Activated naive CD4-positive, alpha-beta T cell treated with anti-CD3 and anti-CD28 coated beads, Interleukin-2, amount 10 ng/mL, durations not matched to agents 7 days and 5 days (primary cell): ENCODE data around the gene AGT.

ENCODE experiments used
- CTCF ChIA-PET: fragments of 350-600 bp; sonication (Branson Sonifier 250); formaldehyde crosslinking; loops from one replicate; lab custom pipeline; 2021; ENCODE audit warnings: antibody characterized with exemption; lab: Charles Lee
- DNase-seq: peaks from one replicate; pipeline ENCODE4 v3.0.0-alpha.2; 2020
- H3K27ac Mint-ChIP-seq: one replicate; pipeline ENCODE4 v1.8.0; 2021; ENCODE audit warnings: mild to moderate bottlenecking, moderate library complexity, mixed read lengths
- H3K27me3 Mint-ChIP-seq: one replicate; pipeline ENCODE4 v1.8.0; 2021; ENCODE audit warnings: mild to moderate bottlenecking, mixed read lengths
- H3K36me3 Mint-ChIP-seq: one replicate; pipeline ENCODE4 v1.8.0; 2021; ENCODE audit warnings: mixed read lengths
- H3K4me1 Mint-ChIP-seq: one replicate; pipeline ENCODE4 v1.8.0; 2021; ENCODE audit warnings: mixed read lengths
- H3K4me3 Mint-ChIP-seq: one replicate; pipeline ENCODE4 v1.8.0; 2021; ENCODE audit warnings: mild to moderate bottlenecking, moderate library complexity, mixed read lengths
- H3K9me3 Mint-ChIP-seq: one replicate; pipeline ENCODE4 v1.8.0; 2021; ENCODE audit warnings: mixed read lengths

AGT gene

DNA sequence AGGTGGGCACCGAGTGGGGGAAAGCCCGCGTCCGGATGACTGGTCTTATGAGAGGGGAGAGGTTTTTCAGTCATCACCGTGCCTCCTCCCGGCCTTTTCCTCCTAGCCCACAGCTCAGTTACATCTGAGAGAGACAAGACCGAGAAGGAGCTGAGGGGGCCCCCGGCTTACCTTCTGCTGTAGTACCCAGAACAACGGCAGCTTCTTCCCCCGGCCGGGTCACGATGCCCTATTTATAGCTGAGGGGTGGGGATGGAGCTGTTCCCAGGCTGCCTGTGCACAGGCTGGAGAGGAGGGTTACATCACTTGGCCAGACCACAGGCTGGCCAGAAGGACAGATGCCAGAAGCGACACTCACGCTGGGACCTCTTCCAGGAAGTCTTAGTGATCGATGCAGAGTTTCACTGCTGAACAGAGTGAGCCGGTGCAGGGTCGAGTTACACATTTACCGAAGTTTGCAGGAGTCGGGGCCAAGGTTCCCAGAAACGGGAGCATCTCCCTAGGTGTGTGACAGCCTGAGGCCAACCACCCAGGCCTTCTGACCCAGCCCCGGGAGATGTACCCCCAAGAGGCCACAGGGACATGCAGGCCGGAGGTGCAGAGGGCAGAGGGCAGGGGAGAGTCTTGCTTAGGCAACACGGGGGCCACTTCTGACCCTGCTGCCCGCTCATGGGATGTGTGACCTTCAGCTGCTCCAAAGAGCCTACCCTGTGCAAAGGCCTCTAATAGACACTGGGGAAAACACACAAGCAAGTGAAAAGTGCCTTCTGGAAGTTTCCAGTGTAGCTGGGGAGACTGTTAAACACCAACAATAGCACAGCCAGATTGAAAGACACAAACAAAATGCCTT lies at the start of gene AGT:
AGT (minus strand) TSS at position 208 of the 850 bp plus-strand sequence. CDS start 3,299 bp downstream, outside the sequence.
- no peaks in the 10 kb centered on the region for H3K4me1 Mint-ChIP-seq
- no peak for DNase-seq
- no peak within 1 kb of the TSS for H3K27ac Mint-ChIP-seq
- H3K4me3 Mint-ChIP-seq: no peak within 1 kb of the TSS
- H3K9me3 Mint-ChIP-seq: peaks cover 4% of the 10 kb centered on the region
- H3K27me3 Mint-ChIP-seq: peaks cover 16% of the 10 kb centered on the region
- CTCF ChIA-PET: no interaction called here
- no peaks in the 10 kb centered on the region for H3K36me3 Mint-ChIP-seq

DNA sequence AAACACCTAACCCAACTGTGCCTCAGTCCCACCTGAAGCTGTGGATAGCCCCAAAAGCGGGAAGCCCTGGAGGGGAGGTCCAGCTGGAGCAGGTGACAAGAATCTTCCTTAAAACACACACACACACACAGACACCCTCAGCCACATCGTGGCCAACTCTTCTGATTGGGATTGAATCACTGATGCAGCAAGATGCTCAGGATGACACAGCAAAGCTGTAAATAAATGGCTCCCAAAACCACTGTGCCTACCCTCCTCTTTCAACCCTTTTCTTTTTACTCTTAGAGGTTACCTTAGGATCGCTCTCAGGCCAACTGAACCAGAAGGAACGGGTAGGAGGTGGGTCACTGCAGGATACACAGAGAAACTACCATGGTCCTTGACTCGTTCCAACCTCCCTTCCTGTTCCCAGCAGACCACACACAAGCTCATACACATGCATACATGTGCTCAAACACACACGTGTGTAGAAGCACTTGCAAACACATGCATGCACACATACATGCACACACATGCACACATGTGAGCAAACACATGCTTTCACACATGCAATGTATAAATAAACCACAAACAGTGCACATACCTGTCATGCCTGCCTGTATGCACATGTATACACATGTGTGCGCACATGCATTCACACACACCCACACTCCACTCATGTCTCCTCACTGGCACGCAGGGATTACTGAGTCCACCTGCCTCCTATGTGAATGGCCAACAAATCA lies 47.7 kb upstream of the AGT start:
- no peak overlapping the region for H3K4me3 Mint-ChIP-seq
- CTCF ChIA-PET: no interaction called here
- no peaks in the 10 kb centered on the region for H3K9me3 Mint-ChIP-seq
- peaks cover 3% of the 10 kb centered on the region for H3K27me3 Mint-ChIP-seq
- H3K36me3 Mint-ChIP-seq: no peaks in the 10 kb centered on the region
- H3K27ac Mint-ChIP-seq: peak overlapping the region; percentile 19
- DNase-seq: no peak
- no peaks in the 10 kb centered on the region for H3K4me1 Mint-ChIP-seq

DNA sequence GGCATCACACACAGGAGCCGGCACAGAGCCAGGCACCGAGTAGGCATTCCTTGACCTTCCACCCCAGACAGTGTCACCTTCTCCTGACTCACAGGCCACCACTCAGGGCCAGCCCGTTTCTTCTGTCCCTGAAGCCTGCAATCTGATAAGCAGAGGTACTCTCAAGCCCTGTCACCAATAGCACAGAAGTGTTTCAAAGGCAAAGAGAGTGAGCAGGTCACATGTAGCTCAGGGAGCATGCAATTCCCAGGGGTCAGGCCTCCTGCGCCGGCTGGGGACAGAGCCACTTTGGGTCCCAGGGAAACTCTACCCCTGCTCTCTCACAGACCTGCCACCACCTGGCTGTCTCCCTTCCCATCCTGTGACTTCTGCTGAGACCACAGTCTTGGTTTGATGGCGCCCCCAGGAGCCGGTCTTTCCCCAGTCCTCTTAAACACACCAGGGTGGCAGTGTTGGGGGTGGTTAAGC lies 46.5 kb upstream of the AGT start:
- peaks cover 3% of the 10 kb centered on the region for H3K27me3 Mint-ChIP-seq
- no peak overlapping the region for H3K4me3 Mint-ChIP-seq
- no peak overlapping the region for H3K27ac Mint-ChIP-seq
- no peaks in the 10 kb centered on the region for H3K4me1 Mint-ChIP-seq
- no peaks in the 10 kb centered on the region for H3K36me3 Mint-ChIP-seq
- no peaks in the 10 kb centered on the region for H3K9me3 Mint-ChIP-seq
- CTCF ChIA-PET: no interaction called here
- no peak for DNase-seq

DNA sequence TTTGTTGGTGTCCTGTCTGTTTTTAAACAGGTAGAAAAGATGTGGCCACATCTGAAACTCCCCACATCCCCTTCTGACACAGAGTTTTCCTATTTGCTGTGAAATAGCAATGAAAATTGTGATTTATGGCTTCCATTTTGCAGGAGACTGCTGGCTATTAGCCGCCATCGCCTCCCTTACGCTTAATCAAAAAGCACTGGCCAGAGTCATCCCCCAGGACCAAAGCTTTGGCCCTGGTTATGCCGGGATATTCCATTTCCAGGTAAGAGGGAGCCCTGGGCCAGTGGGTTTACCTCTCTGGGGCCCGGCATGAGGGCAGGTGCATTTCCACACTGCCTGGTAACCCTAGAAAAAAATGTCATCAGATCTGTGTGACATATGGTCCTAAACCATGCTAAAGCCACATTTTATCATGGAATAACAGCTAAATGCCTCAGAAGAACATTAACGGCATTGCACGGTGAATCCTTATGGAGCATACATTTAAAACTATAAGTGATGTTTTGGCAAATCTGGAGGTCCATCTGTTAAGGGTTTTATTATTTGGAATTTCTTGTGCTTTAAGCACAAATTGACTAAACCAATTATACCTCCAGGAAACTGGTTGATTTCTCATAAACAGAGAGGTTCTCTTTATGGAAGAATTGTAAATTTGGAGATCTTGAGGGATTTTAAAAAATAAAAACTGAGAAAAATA lies 45.6 kb upstream of the AGT start:
- Mint-ChIP-seq H3K4me3 (no peak overlapping the region), H3K4me1 (no peaks in the 10 kb centered on the region), H3K27me3 (peaks cover 3% of the 10 kb centered on the region), H3K9me3 (no peaks in the 10 kb centered on the region), H3K27ac (no peak overlapping the region), H3K36me3 (no peaks in the 10 kb centered on the region)
- CTCF ChIA-PET: no interaction called here
- no peak for DNase-seq

DNA sequence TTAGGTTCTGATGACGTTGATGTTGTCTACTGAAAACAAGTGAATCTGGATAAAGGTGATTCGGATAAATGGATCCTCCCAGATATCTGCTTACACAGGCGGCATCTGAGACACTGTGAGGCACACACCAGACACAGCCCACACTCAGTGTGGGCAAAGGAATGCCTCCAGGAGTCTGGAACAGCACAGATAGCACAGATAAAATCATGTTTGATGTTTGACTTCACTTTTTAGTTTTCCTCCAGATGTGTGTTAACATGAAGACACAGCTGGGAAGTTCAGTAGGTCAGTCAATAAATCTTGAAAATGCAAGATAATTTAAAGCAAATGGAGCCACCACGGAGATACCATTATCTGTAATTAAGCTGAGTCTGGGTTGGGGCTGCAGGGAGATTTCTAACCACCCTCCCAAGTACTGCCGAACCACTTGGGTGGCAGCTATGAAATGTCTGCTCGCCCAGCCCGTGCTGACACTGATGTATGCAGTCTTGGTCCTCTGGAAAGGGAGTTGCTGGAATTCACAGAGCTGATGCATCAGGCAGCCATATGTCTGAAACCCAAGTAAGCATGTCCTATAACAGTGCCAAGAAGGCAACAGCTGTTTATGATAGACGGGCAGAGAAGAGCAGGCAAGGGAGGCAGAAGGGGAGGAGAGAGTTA lies 44.9 kb upstream of the AGT start:
- no peaks in the 10 kb centered on the region for H3K4me1 Mint-ChIP-seq
- H3K27me3 Mint-ChIP-seq: peaks cover 3% of the 10 kb centered on the region
- CTCF ChIA-PET: no interaction called here
- no peaks in the 10 kb centered on the region for H3K9me3 Mint-ChIP-seq
- H3K36me3 Mint-ChIP-seq: no peaks in the 10 kb centered on the region
- no peak overlapping the region for H3K27ac Mint-ChIP-seq
- DNase-seq: no peak
- no peak overlapping the region for H3K4me3 Mint-ChIP-seq

DNA sequence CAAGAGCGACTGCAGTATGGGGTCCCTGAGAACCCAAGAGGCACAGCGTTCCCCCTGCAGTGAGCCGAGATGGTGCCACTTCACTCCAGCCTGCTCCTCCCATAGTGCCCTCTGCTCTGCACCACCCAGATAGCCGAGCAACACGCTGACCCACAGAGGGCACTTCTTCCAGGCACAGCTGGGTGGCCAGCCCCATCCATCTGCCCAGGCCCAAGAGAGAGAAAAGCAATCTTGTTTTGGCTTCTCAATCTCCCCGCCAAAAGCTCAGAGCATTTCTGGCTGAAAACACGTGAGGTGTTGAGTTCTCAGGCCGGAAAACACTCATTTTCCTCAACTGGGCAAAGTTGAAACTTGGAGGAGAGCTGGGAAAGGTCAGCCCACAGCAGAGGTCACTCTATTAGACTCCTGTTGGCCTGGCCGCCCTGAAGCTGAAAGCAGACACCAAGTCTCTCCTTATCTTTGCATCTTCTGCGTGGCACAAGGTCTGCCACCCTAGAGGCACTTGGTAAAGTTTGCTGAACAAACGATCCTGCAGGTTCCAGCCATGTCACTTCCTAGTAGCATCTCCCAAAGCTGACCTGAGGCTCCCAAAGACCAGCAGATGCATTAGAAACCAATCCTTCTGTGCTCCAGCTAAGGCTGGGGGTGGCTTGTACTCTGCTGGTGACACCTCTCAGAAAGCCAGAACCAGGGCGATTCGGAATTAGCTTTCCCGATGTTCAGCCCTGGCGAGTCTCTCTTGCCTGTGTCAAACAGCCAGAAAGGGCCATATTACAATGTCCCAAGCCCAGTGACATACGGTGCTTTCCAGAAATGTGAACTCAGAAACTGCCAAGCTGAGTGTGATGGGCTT lies 44.2 kb upstream of the AGT start:
- DNase-seq: no peak
- H3K27me3 Mint-ChIP-seq: peaks cover 3% of the 10 kb centered on the region
- H3K4me3 Mint-ChIP-seq: no peak overlapping the region
- H3K9me3 Mint-ChIP-seq: no peaks in the 10 kb centered on the region
- no peak overlapping the region for H3K27ac Mint-ChIP-seq
- CTCF ChIA-PET: no interaction called here
- no peaks in the 10 kb centered on the region for H3K4me1 Mint-ChIP-seq
- H3K36me3 Mint-ChIP-seq: no peaks in the 10 kb centered on the region

DNA sequence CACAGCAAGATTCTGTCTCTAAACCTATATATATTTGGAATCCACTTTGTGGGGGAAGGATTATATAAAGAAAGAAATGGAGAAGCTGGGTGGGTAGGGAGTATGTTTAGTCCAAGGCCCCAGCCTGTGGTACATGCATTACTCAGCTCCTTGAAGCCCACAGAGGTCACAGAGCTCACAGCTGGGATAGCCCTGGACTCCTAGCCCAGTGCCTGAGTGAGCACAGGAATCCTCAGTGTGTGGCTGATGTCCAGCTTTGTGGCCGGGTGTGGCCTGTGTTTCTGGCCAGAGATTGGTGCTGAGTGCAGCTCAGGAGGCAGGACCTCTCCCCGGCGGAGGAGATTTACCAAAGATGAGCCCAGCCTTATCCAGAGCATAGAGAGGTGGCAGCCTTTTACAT lies 40.9 kb upstream of the AGT start:
- no peaks in the 10 kb centered on the region for H3K36me3 Mint-ChIP-seq
- H3K4me1 Mint-ChIP-seq: no peaks in the 10 kb centered on the region
- H3K27me3 Mint-ChIP-seq: peaks cover 3% of the 10 kb centered on the region
- DNase-seq: no peak
- H3K9me3 Mint-ChIP-seq: no peaks in the 10 kb centered on the region
- H3K4me3 Mint-ChIP-seq: no peak overlapping the region
- CTCF ChIA-PET: no interaction called here
- no peak overlapping the region for H3K27ac Mint-ChIP-seq

DNA sequence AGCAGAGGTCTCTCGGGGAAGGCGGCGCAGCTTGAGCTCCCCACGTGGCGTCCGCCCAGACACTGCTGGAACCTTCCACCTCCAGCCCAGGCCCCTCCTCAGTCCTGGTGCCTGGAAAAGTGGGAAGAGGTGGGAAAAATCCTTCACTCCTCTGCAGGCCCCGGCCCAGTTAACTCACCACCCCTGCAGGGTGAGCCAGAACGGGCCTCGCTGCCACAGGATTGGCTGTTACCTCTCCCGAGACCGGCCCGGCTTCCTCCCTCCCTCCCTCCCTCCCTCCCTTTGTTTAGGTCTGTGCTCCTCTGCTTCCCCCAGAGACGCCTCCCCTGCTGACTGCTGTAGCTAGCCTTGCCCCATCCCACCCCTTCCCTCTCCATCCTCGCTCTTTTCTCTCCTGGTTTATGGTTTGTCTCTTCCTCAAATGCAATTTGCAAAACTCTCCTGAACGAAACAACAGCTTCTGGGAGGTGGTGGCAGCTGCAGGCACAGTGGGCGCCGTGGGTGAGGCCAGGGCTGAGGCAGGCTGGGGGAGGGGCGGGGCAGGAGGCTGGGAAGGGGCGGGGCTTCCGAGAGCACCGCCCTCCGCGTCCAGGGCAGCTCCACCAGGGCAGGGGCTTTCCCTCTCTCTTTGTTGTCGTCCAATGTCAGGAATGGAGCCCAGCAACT lies 39.8 kb upstream of the AGT start:
- Mint-ChIP-seq H3K9me3 (no peaks in the 10 kb centered on the region), H3K27ac (no peak overlapping the region), H3K27me3 (peaks cover 3% of the 10 kb centered on the region), H3K4me3 (no peak overlapping the region), H3K36me3 (no peaks in the 10 kb centered on the region), H3K4me1 (no peaks in the 10 kb centered on the region)
- no peak for DNase-seq
- CTCF ChIA-PET: no interaction called here

DNA sequence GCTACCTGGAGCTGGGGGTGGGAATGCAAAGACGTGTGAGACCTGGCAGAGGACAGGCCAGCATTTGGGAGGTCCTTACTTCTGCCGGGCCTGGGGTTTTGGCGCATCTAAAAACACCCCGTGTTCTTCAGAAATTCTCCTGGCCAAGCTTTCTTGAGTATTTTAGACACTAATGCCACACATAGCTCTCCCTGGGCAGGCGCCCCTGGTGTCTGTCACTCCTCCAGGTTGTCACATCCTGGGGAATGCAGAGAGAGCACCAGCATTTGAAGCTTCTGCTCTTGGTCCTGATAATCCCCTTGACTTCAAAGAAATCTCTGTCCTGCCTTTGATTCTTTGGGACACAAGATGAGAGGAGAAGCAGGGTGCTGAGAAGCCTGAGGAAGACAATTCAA lies 39.3 kb upstream of the AGT start:
- no peaks in the 10 kb centered on the region for H3K36me3 Mint-ChIP-seq
- H3K27ac Mint-ChIP-seq: no peak overlapping the region
- H3K4me3 Mint-ChIP-seq: no peak overlapping the region

DNA sequence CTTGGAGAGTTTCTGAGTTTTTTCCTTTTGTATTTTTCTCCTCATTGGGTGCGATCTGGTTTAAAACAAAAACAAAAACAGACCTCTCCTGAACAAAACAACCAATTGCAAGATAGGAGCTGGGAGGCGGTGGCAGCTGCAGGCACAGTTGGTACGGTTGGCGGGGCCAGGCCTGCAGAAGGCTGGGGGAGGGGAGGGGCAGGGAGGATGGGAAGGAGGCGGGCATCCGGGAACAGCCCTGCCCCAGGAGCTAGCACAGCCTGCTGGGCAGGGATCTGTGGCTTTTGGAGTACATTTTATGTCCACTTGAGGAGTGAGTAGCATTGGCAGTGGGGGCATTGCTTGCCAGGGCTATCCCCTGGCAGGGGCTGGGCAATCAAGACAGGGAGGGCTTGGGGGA lies 38.5 kb upstream of the AGT start:
- CTCF ChIA-PET: no interaction called here

More for the DNA sequence above, 39.3 kb upstream of the AGT start:
- H3K4me1 Mint-ChIP-seq: no peaks in the 10 kb centered on the region
- H3K9me3 Mint-ChIP-seq: no peaks in the 10 kb centered on the region
- CTCF ChIA-PET: no interaction called here
- H3K27me3 Mint-ChIP-seq: peaks cover 3% of the 10 kb centered on the region
- DNase-seq: no peak

DNA sequence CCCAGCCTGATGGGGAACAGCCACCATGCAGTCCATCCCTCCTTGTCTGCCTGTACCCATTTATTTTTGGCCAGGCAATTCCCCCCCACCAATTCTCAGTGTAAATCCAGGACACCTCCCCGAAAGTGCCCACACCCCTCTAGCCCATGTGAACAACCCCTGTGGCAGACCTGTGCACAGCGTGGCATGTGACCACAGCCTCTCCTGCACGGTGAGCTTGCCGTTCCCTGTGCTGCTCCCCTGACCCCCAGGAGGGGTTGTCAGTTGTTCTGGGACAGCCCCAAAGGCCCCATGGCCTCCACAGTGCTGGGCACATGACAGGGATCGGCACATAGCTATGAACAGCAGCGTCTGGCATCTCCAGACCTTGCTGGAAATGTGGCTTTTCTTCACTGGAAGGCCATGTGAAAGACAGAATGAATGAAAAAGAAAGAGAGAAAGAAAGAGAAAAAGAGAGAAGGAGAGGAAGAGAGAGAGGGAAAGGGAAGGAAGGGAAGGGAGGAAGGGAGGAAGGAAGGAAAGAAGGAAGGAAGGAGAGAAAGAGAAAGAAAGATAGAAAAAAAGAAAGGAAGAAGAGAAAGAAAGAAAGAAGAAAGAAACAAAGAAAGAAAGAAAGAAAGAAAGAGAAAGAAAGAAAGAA lies 37.2 kb upstream of the AGT start:
- no peak for DNase-seq
- Mint-ChIP-seq H3K9me3 (no peaks in the 10 kb centered on the region), H3K4me3 (no peak overlapping the region), H3K36me3 (no peaks in the 10 kb centered on the region), H3K4me1 (no peaks in the 10 kb centered on the region), H3K27me3 (peaks cover 3% of the 10 kb centered on the region), H3K27ac (no peak overlapping the region)
- CTCF ChIA-PET: no interaction called here

More for the DNA sequence above, 38.5 kb upstream of the AGT start:
- DNase-seq: no peak
- no peaks in the 10 kb centered on the region for H3K36me3 Mint-ChIP-seq
- no peaks in the 10 kb centered on the region for H3K9me3 Mint-ChIP-seq
- H3K27ac Mint-ChIP-seq: no peak overlapping the region
- H3K4me3 Mint-ChIP-seq: no peak overlapping the region
- H3K4me1 Mint-ChIP-seq: no peaks in the 10 kb centered on the region
- H3K27me3 Mint-ChIP-seq: peaks cover 3% of the 10 kb centered on the region

DNA sequence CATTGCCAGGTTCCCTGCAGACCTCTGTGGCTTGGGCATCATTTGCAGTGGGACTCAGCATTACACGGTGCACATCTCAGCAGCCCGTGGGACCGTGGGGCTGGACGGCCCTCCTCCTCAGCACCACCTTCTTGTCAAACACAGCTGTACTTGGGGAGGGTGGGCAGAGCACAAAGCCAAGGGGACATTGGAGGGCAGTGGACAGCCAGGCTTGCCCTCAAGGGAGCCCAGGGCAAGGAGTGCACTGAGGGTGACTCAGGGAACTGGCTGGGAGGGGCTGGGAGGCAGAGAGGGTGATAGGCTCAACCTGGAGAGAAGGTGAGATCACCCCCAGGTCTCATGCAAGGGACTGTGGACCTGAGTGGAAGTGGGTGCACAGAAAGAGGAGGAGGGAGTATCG lies 36.7 kb upstream of the AGT start:
- Mint-ChIP-seq H3K4me3 (no peak overlapping the region), H3K36me3 (no peaks in the 10 kb centered on the region), H3K27me3 (peaks cover 3% of the 10 kb centered on the region), H3K4me1 (no peaks in the 10 kb centered on the region), H3K27ac (no peak overlapping the region), H3K9me3 (no peaks in the 10 kb centered on the region)
- no peak for DNase-seq
- CTCF ChIA-PET: no interaction called here

DNA sequence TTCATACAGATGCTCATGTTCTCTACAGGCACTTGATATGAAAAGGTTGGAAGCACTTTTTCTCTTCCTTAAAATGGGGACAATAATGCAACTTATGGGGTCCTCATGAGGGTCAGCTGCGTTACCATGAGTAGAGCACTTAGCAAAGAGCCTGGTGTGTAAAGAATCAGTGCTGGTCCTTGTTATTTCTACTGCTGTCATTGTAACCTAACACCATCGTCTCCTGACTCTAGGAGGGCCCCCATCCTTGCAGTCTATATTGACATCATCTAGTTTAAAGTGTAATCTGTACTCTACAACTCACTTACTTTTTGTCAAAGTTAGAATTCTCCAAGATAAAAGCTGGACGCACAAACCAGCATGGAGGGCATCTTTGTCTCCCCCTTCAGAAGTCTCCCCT lies 35.7 kb upstream of the AGT start:
- Mint-ChIP-seq H3K4me1 (no peaks in the 10 kb centered on the region), H3K27ac (no peak overlapping the region), H3K36me3 (no peaks in the 10 kb centered on the region), H3K27me3 (peaks cover 3% of the 10 kb centered on the region), H3K9me3 (no peaks in the 10 kb centered on the region), H3K4me3 (no peak overlapping the region)
- DNase-seq: no peak
- CTCF ChIA-PET: no interaction called here
